Measurements from ENCODE around the gene PSMC5. TPM values are rescaled to one million over a fixed set of nuclear protein-coding genes. Genes with fewer than 3 reads are reported as not detected.

PSMC5 gene
- total and polyA plus RNA-seq, 10 of the 15 experiments (the other 5 are each of a cell fraction or from before 2014, with no cell fraction given): 55.0 to 266 (median 148) TPM

- intact Hi-C loops (cut with micrococcal nuclease; ENCODE audit: unreplicated experiment): no loop called here
- TF ChIP-seq ZNF384 (IDR thresholded peaks at IDR 0.05; ENCODE audit: borderline replicate concordance, low read depth, low read length): no peak
- no peak for TF ChIP-seq BCL11A (IDR thresholded peaks at IDR 0.05; ENCODE audit: low read depth, low read length)
- no peak for TF ChIP-seq STAT3 (IDR thresholded peaks at IDR 0.05; ENCODE audit: low read depth, low read length)
- TF ChIP-seq DPF2 (IDR thresholded peaks at IDR 0.05): no peak
- no peak for TF ChIP-seq POU2F2 (IDR thresholded peaks at IDR 0.05; ENCODE audit: borderline replicate concordance, low read depth, low read length)
- no peak for TF ChIP-seq RFX5 (IDR thresholded peaks at IDR 0.05; ENCODE audit: low read depth, low read length)
- TF ChIP-seq ZBTB11 (CRISPR knock-in tag; IDR thresholded peaks at IDR 0.05): no peak
- no peak for TF ChIP-seq ZSCAN29 (IDR thresholded peaks at IDR 0.05)
- TF ChIP-seq, protein P1, sequence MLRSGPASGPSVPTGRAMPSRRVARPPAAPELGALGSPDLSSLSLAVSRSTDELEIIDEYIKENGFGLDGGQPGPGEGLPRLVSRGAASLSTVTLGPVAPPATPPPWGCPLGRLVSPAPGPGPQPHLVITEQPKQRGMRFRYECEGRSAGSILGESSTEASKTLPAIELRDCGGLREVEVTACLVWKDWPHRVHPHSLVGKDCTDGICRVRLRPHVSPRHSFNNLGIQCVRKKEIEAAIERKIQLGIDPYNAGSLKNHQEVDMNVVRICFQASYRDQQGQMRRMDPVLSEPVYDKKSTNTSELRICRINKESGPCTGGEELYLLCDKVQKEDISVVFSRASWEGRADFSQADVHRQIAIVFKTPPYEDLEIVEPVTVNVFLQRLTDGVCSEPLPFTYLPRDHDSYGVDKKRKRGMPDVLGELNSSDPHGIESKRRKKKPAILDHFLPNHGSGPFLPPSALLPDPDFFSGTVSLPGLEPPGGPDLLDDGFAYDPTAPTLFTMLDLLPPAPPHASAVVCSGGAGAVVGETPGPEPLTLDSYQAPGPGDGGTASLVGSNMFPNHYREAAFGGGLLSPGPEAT (IDR thresholded peaks at IDR 0.05; ENCODE audit: low read depth): no peak
- TF ChIP-seq SP1 (IDR thresholded peaks at IDR 0.05; ENCODE audit: low read depth, low read length): no peak
- no peak for TF ChIP-seq REST (IDR thresholded peaks at IDR 0.05; ENCODE audit: low read depth, low read length)
- TF ChIP-seq SPI1 (IDR thresholded peaks at IDR 0.05; ENCODE audit: borderline replicate concordance, insufficient read depth, low read depth, low read length): no peak
- TF ChIP-seq HDGF (IDR thresholded peaks at IDR 0.05): no peak
- no peak for TF ChIP-seq MXI1 (IDR thresholded peaks at IDR 0.05; ENCODE audit: low read depth, low read length)
- TF ChIP-seq IKZF2 (IDR thresholded peaks at IDR 0.05): no peak
- no peak for TF ChIP-seq NBN (IDR thresholded peaks at IDR 0.05)
Measured at GRCh38 chr17:63837962-63838600, 10.8 kb downstream of the PSMC5 start.

More at GRCh38 chr17:63837962-63838600, 10.8 kb downstream of the PSMC5 start:
- Histone ChIP-seq H2AFZ (ENCODE audit: control insufficient read depth, low read depth, low read length) (no peak overlapping the region), H3K79me2 (ENCODE audit: control insufficient read depth, insufficient read depth, low read length) (peaks cover 51% of the 10 kb centered on the region), H3K36me3 (ENCODE audit: control insufficient read depth in 2 of 2, insufficient read depth in 2 of 2, low read length in 1 of 2) (peaks cover 15 to 21% of the 10 kb centered on the region in 2 experiments; a peak in 3 of 4 replicates), H4K20me1 (ENCODE audit: control insufficient read depth, insufficient read depth) (no peaks in the 10 kb centered on the region), H3K4me1 (ENCODE audit: control insufficient read depth, insufficient read depth, low read length) (peaks cover 14% of the 10 kb centered on the region), H3K9ac (ENCODE audit: control insufficient read depth, insufficient read depth, low read length) (no peak overlapping the region), H3K4me3 (no peak overlapping the region), H3K4me2 (ENCODE audit: control insufficient read depth, insufficient read depth) (peak overlapping the region; percentile 93; the same call in 1 of the 2 replicates), H3K27me3 (replicated peaks in 1 of 2; ENCODE audit: control insufficient read depth in 2 of 2, insufficient read depth in 2 of 2, low read length in 1 of 2) (no peaks in the 10 kb centered on the region), H3K27ac (ENCODE audit: control insufficient read depth, insufficient read depth) (no peak overlapping the region), H3K9me3 (replicated peaks; ENCODE audit: control insufficient read depth, insufficient read depth, low read length) (no peaks in the 10 kb centered on the region)
- ChIA-PET POLR2A (interaction anchor here (0.6 to 1.6 kb wide), 5 partner anchors 9 to 182 kb away, joined by 3 to 16 read pairs (median 4); partner anchors contain the start of gene ICAM2), CTCF (interaction anchor here (0.6 to 2.0 kb wide), 3 partner anchors 15 to 288 kb away, joined by 3 to 10 read pairs (median 6); partner anchors contain the start of gene DCAF7), RAD21 (ENCODE audit: unreplicated experiment) (interaction anchor here (1.0 to 1.8 kb wide), 2 partner anchors 10 to 63 kb away, joined by 4 read pairs; no protein-coding TSS in a partner anchor), SMC1A (ENCODE audit: uncharacterized antibody, unreplicated experiment) (interaction anchor here (1.2 to 2.2 kb wide), 2 partner anchors 10 to 11 kb away, joined by 3 to 5 read pairs; no protein-coding TSS in a partner anchor)
- ATAC-seq (no peak), FAIRE-seq (no peak), DNase-seq (ENCODE audit: low read depth, low spot score) (no peak)
- 88% methylated on average over 5 of the region's 5 CpGs for WGBS (ENCODE audit: insufficient coverage, insufficient replicate concordance, low lambda C conversion rate, missing lambda C conversion rate)
- in situ Hi-C loops (cut with MboI): loop anchor here (25.0 kb wide), 1 partner anchor 401 kb away; the partner anchor contains the start of gene CYB561
- BruUV-seq (replicated peaks): no TSS peak
